ENCODE results near the gene MPZL1. TPM values are rescaled to one million over a fixed set of nuclear protein-coding genes. Genes with fewer than 3 reads are reported as not detected.
A peak's percentile ranks its signal among the peaks of the same experiment; 100 is the strongest.

Gene MPZL1
- total and polyA plus RNA-seq, 2 of the 13 experiments (the other 11 are each of a cell fraction or from before 2014, with no cell fraction given): 38.0 to 68.7 TPM

GRCh38 chr1:167685844-167686243 lies 35.9 kb upstream of the MPZL1 start:
- Histone ChIP-seq H2AFZ (ENCODE audit: low read length) (no peak overlapping the region), H3K27ac (ENCODE audit: extremely low read length, insufficient read depth, low read length) (no peak overlapping the region), H3K4me2 (ENCODE audit: low read depth, low read length) (no peak overlapping the region), H3K79me2 (ENCODE audit: insufficient read depth, low read length) (no peaks in the 10 kb centered on the region), H3K27me3 (ENCODE audit: control insufficient read depth in 1 of 2, insufficient read depth in 2 of 2, low read length in 2 of 2) (peaks cover 0 to 16% of the 10 kb centered on the region in 2 experiments; a peak in 3 of 5 replicates), H3K4me1 (ENCODE audit: insufficient read depth, low read length) (peaks cover 7% of the 10 kb centered on the region), H3K9me3 (ENCODE audit: low read length) (no peaks in the 10 kb centered on the region), H3K9ac (ENCODE audit: insufficient read depth, low read depth, low read length) (no peak overlapping the region), H4K20me1 (ENCODE audit: insufficient read depth, low read length) (no peaks in the 10 kb centered on the region), H3K4me3 (replicated peaks in 1 of 3; ENCODE audit: insufficient read depth in 1 of 3, low read depth in 2 of 3, low read length in 3 of 3) (no peak overlapping the region), H3K36me3 (replicated peaks in 1 of 2; ENCODE audit: control insufficient read depth in 1 of 2, insufficient read depth in 2 of 2, low read length in 2 of 2) (no peaks in the 10 kb centered on the region)
- FAIRE-seq (no peak), ATAC-seq (no peak), DNase-seq (ENCODE audit: low spot score) (no peak)
- no TSS peak for BruUV-seq (replicated peaks)
- no peak for TF ChIP-seq ZNF260 (CRISPR knock-in tag; IDR thresholded peaks at IDR 0.05; ENCODE audit: borderline replicate concordance, low read depth)
- in situ Hi-C loops (cut with HindIII; ENCODE audit: extremely low pct_ligation_motif_present, low pct_unique_long_range_greater_than_20kb): loop anchor here (5.0 kb wide), 1 partner anchor 84 kb away; no protein-coding TSS in a partner anchor
- intact Hi-C loops (cut with micrococcal nuclease; ENCODE audit: unreplicated experiment): no loop called here
- CTCF ChIA-PET (ENCODE audit: low intra/inter-chr PET ratio, low total read pairs): no interaction called here
- WGBS (ENCODE audit: low lambda C conversion rate): 6% methylated on average over 5 of the region's 5 CpGs
- POLR2A ChIA-PET: no interaction called here

GRCh38 chr1:167687919-167688519 lies 33.8 kb upstream of the MPZL1 start:
- in situ Hi-C loops (cut with HindIII; ENCODE audit: extremely low pct_ligation_motif_present, low pct_unique_long_range_greater_than_20kb): loop anchor here (5.0 kb wide), 1 partner anchor 86 kb away; no protein-coding TSS in a partner anchor
- Histone ChIP-seq H3K9ac (ENCODE audit: insufficient read depth, low read depth, low read length) (no peak overlapping the region), H3K79me2 (ENCODE audit: insufficient read depth, low read length) (no peaks in the 10 kb centered on the region), H3K9me3 (ENCODE audit: low read length) (no peaks in the 10 kb centered on the region), H3K27me3 (ENCODE audit: control insufficient read depth in 1 of 2, insufficient read depth in 2 of 2, low read length in 2 of 2) (peaks cover 0 to 22% of the 10 kb centered on the region in 2 experiments; a peak in 3 of 5 replicates), H3K4me1 (ENCODE audit: insufficient read depth, low read length) (peaks cover 7% of the 10 kb centered on the region), H3K4me3 (replicated peaks in 1 of 3; ENCODE audit: insufficient read depth in 1 of 3, low read depth in 2 of 3, low read length in 3 of 3) (no peak overlapping the region), H3K4me2 (ENCODE audit: low read depth, low read length) (no peak overlapping the region), H3K27ac (ENCODE audit: extremely low read length, insufficient read depth, low read length) (no peak overlapping the region), H4K20me1 (ENCODE audit: insufficient read depth, low read length) (no peaks in the 10 kb centered on the region), H2AFZ (ENCODE audit: low read length) (no peak overlapping the region), H3K36me3 (replicated peaks in 1 of 2; ENCODE audit: control insufficient read depth in 1 of 2, insufficient read depth in 2 of 2, low read length in 2 of 2) (no peaks in the 10 kb centered on the region)
- intact Hi-C loops (cut with micrococcal nuclease; ENCODE audit: unreplicated experiment): loop anchor here (1.0 to 2.0 kb wide), 3 partner anchors 88 to 131 kb away; no protein-coding TSS in a partner anchor
- ChIA-PET CTCF (ENCODE audit: low intra/inter-chr PET ratio, low total read pairs) (no interaction called here), POLR2A (no interaction called here)
- ATAC-seq (peak; percentile 73), FAIRE-seq (peak; percentile 90), DNase-seq (ENCODE audit: low spot score) (peak; percentile 61)
- BruUV-seq (replicated peaks): no TSS peak
- 14% methylated on average over 7 of the region's 7 CpGs for WGBS (ENCODE audit: low lambda C conversion rate)
- TF ChIP-seq STAG1 (CRISPR knock-in tag; IDR thresholded peaks at IDR 0.05) (peak; percentile 78), ZNF557 (CRISPR knock-in tag; IDR thresholded peaks at IDR 0.05) (no peak), ZNF513 (CRISPR knock-in tag; conservative IDR thresholded peaks at IDR 0.05) (no peak), CTCF (CRISPR knock-in tag; IDR thresholded peaks at IDR 0.05) (peak; percentile 81), NR3C1 (CRISPR knock-in tag; IDR thresholded peaks at IDR 0.05) (no peak), PHF20 (CRISPR knock-in tag; IDR thresholded peaks at IDR 0.05) (no peak), ZNF672 (CRISPR knock-in tag; IDR thresholded peaks at IDR 0.05) (no peak), CREB1 (IDR thresholded peaks at IDR 0.05) (no peak), CREB1 (CRISPR knock-in tag; IDR thresholded peaks at IDR 0.05) (no peak), PRDM4 (CRISPR knock-in tag; IDR thresholded peaks at IDR 0.05; ENCODE audit: borderline replicate concordance) (no peak), NKX3-1 (CRISPR knock-in tag; IDR thresholded peaks at IDR 0.05) (no peak), HMG20B (CRISPR knock-in tag; conservative IDR thresholded peaks at IDR 0.05) (no peak)
